H9 (cell line): Measurements from ENCODE around the gene HYAL2. TPM values are rescaled to one million over a fixed set of nuclear protein-coding genes. Genes with fewer than 3 reads are reported as not detected.

Experiments
- DNase-seq: peaks from one replicate; pipeline ENCODE4 v3.0.0-alpha.2; 2017
- H2AFZ ChIP-seq: one replicate; pipeline ENCODE4 v1.6.1; 2013; ENCODE audit warnings: mild to moderate bottlenecking, low read length, control low read depth, moderate library complexity
- H2AK5ac ChIP-seq: 2 replicates; pipeline ENCODE4 v1.6.1; 2013; ENCODE audit warnings: low read length, control low read depth, mixed read lengths; ENCODE audit not compliant: insufficient read length
- H2BK120ac ChIP-seq: one replicate; pipeline ENCODE4 v1.6.1; 2013; ENCODE audit warnings: low read depth, mild to moderate bottlenecking, low read length, control low read depth, inconsistent platforms; ENCODE audit not compliant: poor library complexity, severe bottlenecking
- H2BK12ac ChIP-seq: 2 replicates; pipeline ENCODE4 v1.6.1; 2013; ENCODE audit warnings: low read length, control low read depth, mixed read lengths, low read depth; ENCODE audit not compliant: insufficient read length
- H2BK15ac ChIP-seq: 2 replicates; pipeline ENCODE4 v1.6.1; 2013; ENCODE audit warnings: low read depth, low read length, control low read depth
- H2BK20ac ChIP-seq: one replicate; pipeline ENCODE4 v1.6.1; 2013; ENCODE audit warnings: low read depth, mild to moderate bottlenecking, low read length, control low read depth, inconsistent platforms; ENCODE audit not compliant: poor library complexity, severe bottlenecking
- H2BK5ac ChIP-seq: 2 replicates; pipeline ENCODE4 v1.6.1; 2013; ENCODE audit warnings: low read length, control low read depth, mixed read lengths; ENCODE audit not compliant: insufficient read length
- H3K14ac ChIP-seq: 2 replicates; pipeline ENCODE4 v1.6.1; 2013; ENCODE audit warnings: low read length, control low read depth; ENCODE audit not compliant: insufficient read depth
- H3K18ac ChIP-seq: 2 replicates; pipeline ENCODE4 v1.6.1; 2013; ENCODE audit warnings: low read depth, mild to moderate bottlenecking, mixed read lengths, low read length, control low read depth; ENCODE audit not compliant: insufficient read length
- H3K23ac ChIP-seq: 2 replicates; pipeline ENCODE4 v1.6.1; 2013; ENCODE audit warnings: low read length, control low read depth, mixed read lengths, low read depth; ENCODE audit not compliant: insufficient read length
- H3K23me2 ChIP-seq: 2 replicates; pipeline ENCODE4 v1.6.1; 2013; ENCODE audit warnings: low read depth, mild to moderate bottlenecking, mixed read lengths, low read length, control low read depth; ENCODE audit not compliant: insufficient read length, poor library complexity, severe bottlenecking
- H3K27ac ChIP-seq: 2 replicates; pipeline ENCODE4 v1.5.1; 2013; ENCODE audit warnings: low read length, control low read depth, mixed read lengths, low read depth; ENCODE audit not compliant: insufficient read length
- H3K27me3 ChIP-seq: 2 replicates; pipeline ENCODE4 v1.6.1; 2013; ENCODE audit warnings: low read length, control low read depth, inconsistent platforms; ENCODE audit not compliant: insufficient read depth
- H3K4ac ChIP-seq: 2 replicates; pipeline ENCODE4 v1.6.1; 2013; ENCODE audit warnings: low read depth, mild to moderate bottlenecking, control low read depth, inconsistent platforms, low read length, moderate library complexity
- H3K4me1 ChIP-seq: 2 replicates; pipeline ENCODE4 v1.6.1; 2013; ENCODE audit warnings: low read length, control low read depth, inconsistent platforms; ENCODE audit not compliant: insufficient read depth
- H3K4me2 ChIP-seq: 2 replicates; pipeline ENCODE4 v1.6.1; 2013; ENCODE audit warnings: low read length, control low read depth, mixed read lengths; ENCODE audit not compliant: insufficient read length, insufficient read depth
- H3K56ac ChIP-seq: 2 replicates; pipeline ENCODE4 v1.6.1; 2013; ENCODE audit warnings: low read depth, mild to moderate bottlenecking, mixed read lengths, low read length, control low read depth; ENCODE audit not compliant: insufficient read length
- H3K79me1 ChIP-seq: 2 replicates; pipeline ENCODE4 v1.6.1; 2013; ENCODE audit warnings: low read depth, mild to moderate bottlenecking, moderate library complexity, low read length, control low read depth, inconsistent platforms; ENCODE audit not compliant: insufficient read depth, poor library complexity, severe bottlenecking
- H3K79me2 ChIP-seq: 2 replicates; pipeline ENCODE4 v1.6.1; 2013; ENCODE audit warnings: low read length, control low read depth, inconsistent platforms; ENCODE audit not compliant: insufficient read depth
- H3K9ac ChIP-seq: 2 replicates; pipeline ENCODE4 v1.6.1; 2013; ENCODE audit warnings: low read length, control low read depth, mixed read lengths; ENCODE audit not compliant: insufficient read length; ENCODE audit errors: extremely low read depth
- H3K9me3 ChIP-seq: one replicate; pipeline ENCODE4 v1.6.1; 2013; ENCODE audit warnings: low read depth, low read length, inconsistent platforms; ENCODE audit not compliant: control insufficient read depth
- H3T11ph ChIP-seq: one replicate; pipeline ENCODE4 v1.6.1; 2013; ENCODE audit warnings: mild to moderate bottlenecking, low read length, control low read depth, inconsistent platforms
- H4K20me1 ChIP-seq: one replicate; pipeline ENCODE4 v1.6.1; 2013; ENCODE audit not compliant: control insufficient read depth, insufficient read length, insufficient read depth
- H4K5ac ChIP-seq: 2 replicates; pipeline ENCODE4 v1.6.1; 2013; ENCODE audit warnings: low read depth, mild to moderate bottlenecking, mixed read lengths, low read length, control low read depth; ENCODE audit not compliant: insufficient read length
- H4K8ac ChIP-seq: replicated peaks from 2 replicates; pipeline ENCODE4 v1.6.1; 2013; ENCODE audit warnings: low read length, control low read depth, mixed read lengths, low read depth; ENCODE audit not compliant: insufficient read length
- H4K91ac ChIP-seq: 2 replicates; pipeline ENCODE4 v1.6.1; 2013; ENCODE audit warnings: low read depth, mild to moderate bottlenecking, moderate library complexity, mixed read lengths, low read length, control low read depth; ENCODE audit not compliant: insufficient read length
- H3K27ac Mint-ChIP-seq, 3 experiments: 2 replicates in 2 of 3; 3 replicates in 1 of 3; pipeline ENCODE4 v1.8.0; 2020 to 2021; ENCODE audit warnings: mixed read lengths in 3 of 3, mild to moderate bottlenecking in 1 of 3, moderate library complexity in 1 of 3
- H3K27me3 Mint-ChIP-seq: 2 replicates; pipeline ENCODE4 v1.8.0; 2021; ENCODE audit warnings: low read depth, mild to moderate bottlenecking, moderate library complexity, mixed read lengths
- H3K36me3 Mint-ChIP-seq, 3 experiments: 2 replicates in 2 of 3; 3 replicates in 1 of 3; pipeline ENCODE4 v1.8.0; 2020 to 2021; ENCODE audit warnings: low read depth in 3 of 3, mixed read lengths in 3 of 3; ENCODE audit not compliant: insufficient read depth in 1 of 3
- H3K4me1 Mint-ChIP-seq, 2 experiments: 2 replicates each; pipeline ENCODE4 v1.8.0; 2020; ENCODE audit warnings: mixed read lengths in 2 of 2
- H3K4me3 Mint-ChIP-seq, 2 experiments: 2 replicates in 1 of 2; 3 replicates in 1 of 2; pipeline ENCODE4 v1.8.0; 2020 to 2021; ENCODE audit warnings: mild to moderate bottlenecking in 2 of 2, mixed read lengths in 2 of 2, moderate library complexity in 1 of 2
- H3K9me3 Mint-ChIP-seq, 2 experiments: 2 replicates in 1 of 2; 3 replicates in 1 of 2; pipeline ENCODE4 v1.8.0; 2020; ENCODE audit warnings: mild to moderate bottlenecking in 2 of 2, mixed read lengths in 2 of 2, moderate library complexity in 1 of 2
- CTCF ChIP-seq: fragments of 200-600 bp; sonication (generic); conservative IDR thresholded peaks from 3 replicates; pipeline ENCODE4 v1.8.0; 2021; ENCODE audit warnings: antibody characterized with exemption, mild to moderate bottlenecking
- WGBS: extraction: QIAGEN DNeasy Blood & Tissue Kit; methylation state at CpG from one replicate; pipeline ENCODE4 v1.1.7; 2013; ENCODE audit warnings: missing lambda C conversion rate, low lambda C conversion rate, mixed read lengths; ENCODE audit not compliant: insufficient read length; ENCODE audit errors: extremely low coverage; 5-methylcytosine and 5-hydroxymethylcytosine counted together
- total RNA-seq: library from RNA; stranded (reverse); gene quantifications from 2 replicates; pipeline ENCODE4 v1.2.1, GENCODE V29; 2021

Gene HYAL2
- total RNA-seq, 1 experiment from 2014 or later = 51.9 TPM

DNA sequence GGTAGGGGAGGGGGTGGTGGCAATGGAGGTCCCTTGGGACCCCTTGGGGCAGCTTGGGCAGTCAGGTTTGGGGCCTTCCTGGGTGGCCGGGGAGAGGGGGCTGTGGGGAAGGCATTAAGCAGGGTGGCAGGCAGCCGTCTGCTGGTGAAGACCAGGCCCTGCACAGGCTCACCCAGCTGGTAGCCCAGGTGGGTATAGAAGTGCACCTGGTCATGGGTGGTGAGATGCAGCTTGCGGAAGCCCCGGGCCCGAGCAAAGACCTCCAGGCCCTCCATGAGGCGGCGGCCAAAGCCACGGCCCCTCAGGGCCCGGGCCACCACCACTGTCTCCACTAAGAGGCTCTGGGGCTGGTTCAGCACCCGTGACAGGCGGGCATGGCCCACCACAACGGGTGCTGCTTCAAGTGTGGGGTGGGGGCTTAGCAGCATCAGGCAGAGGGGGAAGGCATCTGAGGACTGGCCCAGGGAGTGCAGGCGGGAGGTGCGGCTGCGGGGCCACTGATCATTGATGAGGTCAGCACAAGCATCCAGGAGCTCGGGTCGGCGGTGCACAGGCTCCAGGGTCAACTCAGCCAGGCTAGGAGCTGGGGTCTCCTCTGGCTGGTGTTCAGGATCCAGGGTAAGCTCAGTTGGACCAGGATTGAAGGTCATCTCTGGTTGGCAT, 25.7 kb downstream of the HYAL2 start:
- H4K5ac ChIP-seq = no peak overlapping the region
- no peak overlapping the region for H3K14ac ChIP-seq
- H4K8ac ChIP-seq = no peak overlapping the region
- no peak overlapping the region for H3K27ac ChIP-seq
- no peak overlapping the region for H2BK120ac ChIP-seq
- H3K27me3 ChIP-seq = no peaks in the 10 kb centered on the region
- H3K36me3 Mint-ChIP-seq = peaks cover 0 to 8% (median 1%) of the 10 kb centered on the region in 3 experiments; a peak in 1 of 7 replicates
- no peaks in the 10 kb centered on the region for H4K20me1 ChIP-seq
- no peak for TF ChIP-seq CTCF
- no peaks in the 10 kb centered on the region for H3K4me1 ChIP-seq
- WGBS = no CpG with 5 or more reads among the region's 18 CpGs
- no peak overlapping the region for H3K18ac ChIP-seq
- no peak overlapping the region for H3K27ac Mint-ChIP-seq
- no peak for DNase-seq
- H3K9me3 ChIP-seq = no peaks in the 10 kb centered on the region
- H3K9me3 Mint-ChIP-seq = no peaks in the 10 kb centered on the region; a peak in 1 of 5 replicates
- no peak overlapping the region for H3K4ac ChIP-seq
- no peak overlapping the region for H2BK20ac ChIP-seq
- H3K56ac ChIP-seq = no peak overlapping the region
- no peak overlapping the region for H2BK5ac ChIP-seq
- H2AK5ac ChIP-seq = no peak overlapping the region
- H3K27me3 Mint-ChIP-seq = no peaks in the 10 kb centered on the region
- no peaks in the 10 kb centered on the region for H3K79me1 ChIP-seq
- H3K79me2 ChIP-seq = no peaks in the 10 kb centered on the region; the same call in 1 of the 2 replicates
- no peak overlapping the region for H3T11ph ChIP-seq
- H3K4me2 ChIP-seq = no peak overlapping the region
- H3K23me2 ChIP-seq = peaks cover 6% of the 10 kb centered on the region
- no peak overlapping the region for H2BK15ac ChIP-seq
- no peak overlapping the region for H2AFZ ChIP-seq
- H3K4me3 Mint-ChIP-seq = no peak overlapping the region
- no peak overlapping the region for H3K9ac ChIP-seq
- H2BK12ac ChIP-seq = no peak overlapping the region
- no peak overlapping the region for H3K23ac ChIP-seq
- H3K4me1 Mint-ChIP-seq = peaks cover 22 to 23% of the 10 kb centered on the region in 2 experiments
- H4K91ac ChIP-seq = no peak overlapping the region
